Adrenal gland (tissue), 5 donors: ENCODE results near the gene CEP85L.

Experiments used
- POLR2A ChIP-seq, 2 donors: fragments of 450-650 bp; IDR thresholded peaks; one replicate each; pipeline ENCODE4 v1.6.1; 2017; ENCODE audit warnings: antibody characterized with exemption in 2 of 2, mild to moderate bottlenecking in 2 of 2, moderate library complexity in 1 of 2
- TF ChIP-seq, protein P1 (sequence below), 6 experiments: fragments of 450-650 bp in 4 of 6; fragments of 200-600 bp in 2 of 6; sonication (generic) in 1 of 6; IDR thresholded peaks; 1 replicate in 5 of 6; 2 replicates in 1 of 6; pipeline versions ENCODE4 v1.5.1 to v1.8.0; 2016 to 2021; ENCODE audit warnings: antibody characterized with exemption in 6 of 6, mild to moderate bottlenecking in 2 of 6, moderate library complexity in 1 of 6
- donor health status: DM: no; HTN: no; CAD: no.

DNA sequence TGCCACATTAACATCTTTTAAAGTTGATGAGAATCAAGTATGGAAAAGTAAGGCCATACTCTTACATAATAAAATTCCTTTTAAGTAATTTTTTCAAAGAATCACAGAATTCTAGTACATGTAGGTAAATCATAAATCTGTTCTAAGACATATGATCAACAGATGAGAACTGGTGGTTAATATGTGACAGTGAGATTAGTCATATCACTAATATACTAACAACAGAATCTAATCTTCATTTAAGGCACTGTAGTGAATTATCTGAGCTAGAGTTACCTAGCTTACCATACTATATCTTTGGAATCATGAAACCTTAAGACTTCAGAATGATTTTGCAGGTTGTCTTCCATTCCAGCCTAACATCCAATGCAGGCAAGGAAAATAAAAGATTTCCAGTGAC lies 91.7 kb downstream of the CEP85L start:
- TF ChIP-seq, protein P1, sequence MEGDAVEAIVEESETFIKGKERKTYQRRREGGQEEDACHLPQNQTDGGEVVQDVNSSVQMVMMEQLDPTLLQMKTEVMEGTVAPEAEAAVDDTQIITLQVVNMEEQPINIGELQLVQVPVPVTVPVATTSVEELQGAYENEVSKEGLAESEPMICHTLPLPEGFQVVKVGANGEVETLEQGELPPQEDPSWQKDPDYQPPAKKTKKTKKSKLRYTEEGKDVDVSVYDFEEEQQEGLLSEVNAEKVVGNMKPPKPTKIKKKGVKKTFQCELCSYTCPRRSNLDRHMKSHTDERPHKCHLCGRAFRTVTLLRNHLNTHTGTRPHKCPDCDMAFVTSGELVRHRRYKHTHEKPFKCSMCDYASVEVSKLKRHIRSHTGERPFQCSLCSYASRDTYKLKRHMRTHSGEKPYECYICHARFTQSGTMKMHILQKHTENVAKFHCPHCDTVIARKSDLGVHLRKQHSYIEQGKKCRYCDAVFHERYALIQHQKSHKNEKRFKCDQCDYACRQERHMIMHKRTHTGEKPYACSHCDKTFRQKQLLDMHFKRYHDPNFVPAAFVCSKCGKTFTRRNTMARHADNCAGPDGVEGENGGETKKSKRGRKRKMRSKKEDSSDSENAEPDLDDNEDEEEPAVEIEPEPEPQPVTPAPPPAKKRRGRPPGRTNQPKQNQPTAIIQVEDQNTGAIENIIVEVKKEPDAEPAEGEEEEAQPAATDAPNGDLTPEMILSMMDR (IDR thresholded peaks at IDR 0.05): no peak
- TF ChIP-seq POLR2A (IDR thresholded peaks at IDR 0.05): no peak
